MCF 10A (cell line): Measurements from ENCODE around the gene FIBCD1. TPM values are rescaled to one million over a fixed set of nuclear protein-coding genes. Genes with fewer than 3 reads are reported as not detected.

ENCODE experiments used
- BruUV-seq: library from RNA; stranded (reverse); fragments of 400-500 nt; replicated peaks from 2 replicates; lab custom pipeline; 2021; lab: Mats Ljungman, UMichigan
- CTCF ChIA-PET: fragments of 300-600 bp; sonication (Branson Sonifier 250); formaldehyde crosslinking; extraction: SDS; loops from one replicate; lab custom pipeline; 2021; ENCODE audit warnings: antibody characterized with exemption, inconsistent platforms; lab: Yijun Ruan, JAX
- POLR2A ChIA-PET: fragments of 300-600, 350-650 bp; sonication (Branson Sonifier 250); formaldehyde crosslinking; extraction: SDS; loops from one replicate; lab custom pipeline; 2020; ENCODE audit warnings: antibody characterized with exemption, inconsistent platforms; lab: Yijun Ruan, JAX
- DNase-seq: peaks from one replicate; pipeline ENCODE4 v3.0.0-alpha.2; 2018; ENCODE audit not compliant: unreplicated experiment
- H3K27ac Mint-ChIP-seq: one replicate; pipeline ENCODE4 v1.8.0; 2022; ENCODE audit warnings: mild to moderate bottlenecking, low read depth, mixed read lengths; ENCODE audit not compliant: unreplicated experiment
- H3K27me3 Mint-ChIP-seq: one replicate; pipeline ENCODE4 v1.8.0; 2022; ENCODE audit warnings: mixed read lengths; ENCODE audit not compliant: insufficient read depth, unreplicated experiment
- H3K36me3 Mint-ChIP-seq: one replicate; pipeline ENCODE4 v1.8.0; 2022; ENCODE audit warnings: mild to moderate bottlenecking, moderate library complexity, mixed read lengths; ENCODE audit not compliant: insufficient read depth, unreplicated experiment
- H3K4me1 Mint-ChIP-seq: one replicate; pipeline ENCODE4 v1.8.0; 2022; ENCODE audit warnings: mixed read lengths; ENCODE audit not compliant: insufficient read depth, unreplicated experiment
- H3K4me3 Mint-ChIP-seq: one replicate; pipeline ENCODE4 v1.8.0; 2022; ENCODE audit warnings: mild to moderate bottlenecking, moderate library complexity, mixed read lengths; ENCODE audit not compliant: unreplicated experiment
- H3K9me3 Mint-ChIP-seq: one replicate; pipeline ENCODE4 v1.8.0; 2022; ENCODE audit warnings: mixed read lengths; ENCODE audit not compliant: unreplicated experiment
- intact Hi-C: fragments of 100-400 bp; cut with micrococcal nuclease; formaldehyde crosslinking; loops from 2 replicates; pipeline ENCODE4 v1.14.1; 2022
- total RNA-seq: library from RNA; stranded (reverse); gene quantifications from 2 replicates; pipeline ENCODE4 v1.2.3, GENCODE V29; 2022
- TF ChIP-seq, protein P1 (sequence below): fragments of 200-600 bp; IDR thresholded peaks from one replicate; pipeline ENCODE4 v1.8.0; 2022; ENCODE audit warnings: antibody characterized with exemption, mild to moderate bottlenecking; ENCODE audit not compliant: unreplicated experiment

Gene FIBCD1
- total RNA-seq, 1 experiment from 2014 or later, result 1.6 TPM

DNA sequence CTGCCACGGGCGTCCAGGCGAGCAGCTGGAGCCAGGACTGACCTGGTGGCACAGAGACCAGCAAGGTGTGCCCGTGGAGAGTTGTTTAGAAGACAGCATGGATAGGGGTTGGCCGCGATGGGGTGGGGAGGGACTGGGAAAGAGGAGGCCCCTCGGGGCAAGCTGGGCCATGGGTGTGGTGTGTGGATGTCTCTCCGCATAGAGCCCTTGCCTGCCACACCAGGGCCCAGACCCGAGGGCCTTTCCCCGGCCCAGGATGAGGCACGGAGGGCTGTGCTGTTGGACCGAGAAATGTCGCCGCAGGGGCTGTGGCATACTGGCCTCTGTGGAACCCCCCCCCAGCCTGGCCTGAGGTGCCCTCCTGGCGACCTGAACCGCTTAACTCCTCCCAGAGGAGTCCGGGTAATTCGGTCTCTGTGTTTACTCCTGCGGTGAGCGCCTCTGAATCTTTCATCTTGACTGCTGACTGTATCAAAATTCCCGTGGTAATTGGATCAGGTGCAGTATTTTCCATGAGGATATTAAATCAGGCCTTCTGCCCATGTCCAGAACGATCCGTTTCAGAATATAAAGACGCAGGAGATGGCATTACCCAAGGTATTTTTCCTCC, 47.4 kb upstream of the FIBCD1 start:
- no peak for DNase-seq
- H3K4me1 Mint-ChIP-seq, result no peaks in the 10 kb centered on the region
- peaks cover 8% of the 10 kb centered on the region for H3K36me3 Mint-ChIP-seq
- no peaks in the 10 kb centered on the region for H3K9me3 Mint-ChIP-seq
- H3K27ac Mint-ChIP-seq, result no peak overlapping the region
- H3K4me3 Mint-ChIP-seq, result no peak overlapping the region
- TF ChIP-seq, protein P1, sequence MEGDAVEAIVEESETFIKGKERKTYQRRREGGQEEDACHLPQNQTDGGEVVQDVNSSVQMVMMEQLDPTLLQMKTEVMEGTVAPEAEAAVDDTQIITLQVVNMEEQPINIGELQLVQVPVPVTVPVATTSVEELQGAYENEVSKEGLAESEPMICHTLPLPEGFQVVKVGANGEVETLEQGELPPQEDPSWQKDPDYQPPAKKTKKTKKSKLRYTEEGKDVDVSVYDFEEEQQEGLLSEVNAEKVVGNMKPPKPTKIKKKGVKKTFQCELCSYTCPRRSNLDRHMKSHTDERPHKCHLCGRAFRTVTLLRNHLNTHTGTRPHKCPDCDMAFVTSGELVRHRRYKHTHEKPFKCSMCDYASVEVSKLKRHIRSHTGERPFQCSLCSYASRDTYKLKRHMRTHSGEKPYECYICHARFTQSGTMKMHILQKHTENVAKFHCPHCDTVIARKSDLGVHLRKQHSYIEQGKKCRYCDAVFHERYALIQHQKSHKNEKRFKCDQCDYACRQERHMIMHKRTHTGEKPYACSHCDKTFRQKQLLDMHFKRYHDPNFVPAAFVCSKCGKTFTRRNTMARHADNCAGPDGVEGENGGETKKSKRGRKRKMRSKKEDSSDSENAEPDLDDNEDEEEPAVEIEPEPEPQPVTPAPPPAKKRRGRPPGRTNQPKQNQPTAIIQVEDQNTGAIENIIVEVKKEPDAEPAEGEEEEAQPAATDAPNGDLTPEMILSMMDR, result no peak
- no TSS peak for BruUV-seq
- POLR2A ChIA-PET, result no interaction called here
- no peaks in the 10 kb centered on the region for H3K27me3 Mint-ChIP-seq
- intact Hi-C loops, result no loop called here
- CTCF ChIA-PET, result interaction anchor here (0.5 to 0.6 kb wide), 3 partner anchors 17 to 279 kb away, joined by 3 to 4 read pairs (median 3); no protein-coding TSS in a partner anchor

DNA sequence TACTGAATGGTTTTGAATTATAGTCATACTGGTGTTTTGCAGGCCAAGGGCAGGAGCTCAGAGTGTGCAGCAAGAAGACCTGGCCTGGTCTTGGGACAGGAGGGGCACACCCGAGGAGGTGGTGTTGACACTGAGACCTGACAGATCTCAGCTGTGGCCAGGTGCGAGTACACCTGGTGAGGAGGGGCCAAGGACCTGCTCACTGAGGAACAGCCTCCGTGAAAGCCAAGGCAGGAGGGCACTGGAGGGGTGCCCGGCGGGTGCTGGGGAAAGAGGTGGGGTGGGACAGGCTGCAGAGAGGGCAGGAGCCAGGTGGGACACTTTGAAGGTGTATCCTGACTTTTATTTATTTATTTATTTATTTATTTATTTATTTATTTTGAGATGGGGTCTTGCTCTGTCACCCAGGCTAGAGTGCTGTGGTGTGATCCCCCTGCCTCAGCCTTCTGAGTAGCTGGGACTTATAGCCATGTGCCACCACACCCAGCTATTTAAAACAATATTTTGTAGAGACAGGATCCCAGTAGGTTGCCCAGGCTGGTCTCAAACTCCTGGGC, 46.6 kb upstream of the FIBCD1 start:
- BruUV-seq, result no TSS peak
- ChIA-PET POLR2A (interaction anchor here (0.6 kb wide), 1 partner anchor 13 kb away, joined by 3 read pairs; no protein-coding TSS in a partner anchor), CTCF (interaction anchor here (1.2 kb wide), 1 partner anchor 61 kb away, joined by 4 read pairs; no protein-coding TSS in a partner anchor)
- Mint-ChIP-seq H3K27me3 (no peaks in the 10 kb centered on the region), H3K27ac (no peak overlapping the region), H3K4me1 (no peaks in the 10 kb centered on the region), H3K36me3 (peaks cover 8% of the 10 kb centered on the region), H3K4me3 (no peak overlapping the region), H3K9me3 (no peaks in the 10 kb centered on the region)
- TF ChIP-seq, protein P1, result no peak
- no peak for DNase-seq
- intact Hi-C loops, result no loop called here

DNA sequence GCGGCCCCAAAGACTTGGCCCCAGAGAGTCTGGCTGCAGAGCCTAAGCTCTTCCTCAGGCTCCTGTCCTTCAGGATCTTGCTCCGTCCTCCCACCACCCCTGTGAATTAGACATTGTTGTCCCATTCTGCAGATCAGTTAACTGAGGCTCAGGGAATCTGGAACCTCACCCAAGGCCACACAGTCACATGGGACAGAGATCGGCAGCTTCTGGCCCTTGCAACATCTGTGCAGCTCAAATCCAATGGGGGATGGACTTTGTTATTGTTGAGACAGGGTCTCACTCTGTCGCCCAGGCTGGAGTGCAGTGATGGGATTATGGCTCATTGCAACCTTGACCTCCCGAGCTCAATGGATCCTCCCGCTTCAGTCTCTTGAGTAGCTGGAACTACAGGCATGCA, 46.0 kb upstream of the FIBCD1 start:
- POLR2A ChIA-PET, result interaction anchor here (1.3 kb wide), 1 partner anchor 22 kb away, joined by 3 read pairs; no protein-coding TSS in a partner anchor
- Mint-ChIP-seq H3K9me3 (no peaks in the 10 kb centered on the region), H3K4me1 (no peaks in the 10 kb centered on the region), H3K36me3 (peaks cover 8% of the 10 kb centered on the region), H3K27ac (no peak overlapping the region), H3K27me3 (no peaks in the 10 kb centered on the region), H3K4me3 (no peak overlapping the region)
- no TSS peak for BruUV-seq
- DNase-seq, result no peak
- TF ChIP-seq, protein P1, result no peak
- intact Hi-C loops, result no loop called here
- CTCF ChIA-PET, result interaction anchor here (0.6 to 1.2 kb wide), 2 partner anchors 33 to 61 kb away, joined by 4 to 6 read pairs; no protein-coding TSS in a partner anchor

DNA sequence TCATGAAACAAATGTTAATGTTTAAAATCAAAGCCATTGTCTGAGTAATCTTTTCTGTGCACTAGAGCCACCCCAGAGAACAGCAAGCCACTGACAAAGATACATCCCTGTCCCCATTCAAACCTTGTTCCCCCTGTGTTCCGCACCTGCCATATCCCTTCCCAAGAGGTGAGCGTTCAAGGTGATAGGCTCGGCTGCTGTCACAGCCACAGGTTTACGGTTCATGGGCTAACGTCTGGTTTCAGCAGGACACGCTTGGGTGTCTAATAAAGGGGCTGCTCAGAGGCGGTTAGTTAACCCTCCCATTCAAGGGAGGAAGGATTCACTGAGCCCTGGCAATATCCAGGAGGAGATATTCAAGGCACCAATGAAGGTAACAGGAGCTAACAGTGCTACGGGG, 45.5 kb upstream of the FIBCD1 start:
- no peaks in the 10 kb centered on the region for H3K4me1 Mint-ChIP-seq
- TF ChIP-seq, protein P1, result no peak
- no peak overlapping the region for H3K27ac Mint-ChIP-seq
- H3K9me3 Mint-ChIP-seq, result no peaks in the 10 kb centered on the region
- ChIA-PET POLR2A (interaction anchor here (1.3 kb wide), 1 partner anchor 22 kb away, joined by 3 read pairs; no protein-coding TSS in a partner anchor), CTCF (interaction anchor here (0.6 to 1.2 kb wide), 2 partner anchors 32 to 62 kb away, joined by 4 to 6 read pairs; no protein-coding TSS in a partner anchor)
- no TSS peak for BruUV-seq
- intact Hi-C loops, result no loop called here
- DNase-seq, result no peak
- no peak overlapping the region for H3K4me3 Mint-ChIP-seq
- H3K36me3 Mint-ChIP-seq, result peaks cover 8% of the 10 kb centered on the region
- no peaks in the 10 kb centered on the region for H3K27me3 Mint-ChIP-seq
